Stimulated activated CD8-positive, alpha-beta memory T cell treated with anti-CD3 and anti-CD28 coated beads, Interleukin-7, amount 100 ng/mL, for 48 hours (primary cell): ENCODE data around the gene GRIP2.

Experiments used
- DNase-seq, 2 donors: peaks; one replicate each; pipeline ENCODE4 v3.0.0-alpha.2; 2020; ENCODE audit warnings: low read depth in 1 of 2; ENCODE audit errors: extremely low read depth in 1 of 2

Gene GRIP2

GRCh38 chr3:14541646-14542045 is 1.5 kb upstream of the GRIP2 start:
- DNase-seq = no peak

DNA sequence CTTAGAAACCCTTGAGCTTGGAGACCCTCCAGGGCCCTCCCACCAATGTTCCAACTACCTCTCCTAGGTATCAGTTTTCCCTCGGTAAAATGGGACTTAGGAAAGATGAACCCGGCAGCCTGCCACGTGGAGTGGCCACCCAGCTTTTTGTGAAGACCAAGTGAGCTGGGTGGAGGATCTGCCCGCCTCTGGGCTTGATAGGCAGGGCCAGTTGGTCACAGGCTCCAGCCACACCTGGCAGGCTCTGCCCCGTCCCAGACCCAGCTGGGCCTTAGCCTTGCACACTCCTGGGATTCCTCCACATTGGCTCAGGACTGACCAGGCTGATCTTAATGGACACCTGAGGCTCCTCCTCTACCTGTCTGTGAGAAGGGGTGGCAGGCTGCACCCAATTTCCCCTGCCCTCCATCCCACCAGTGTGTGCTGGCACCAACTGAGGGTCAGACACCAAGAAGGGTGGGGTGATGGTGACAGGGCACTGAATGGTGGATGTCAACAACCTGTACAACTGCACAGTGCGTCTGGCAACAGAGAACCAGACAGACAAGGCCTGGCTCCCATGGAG is 761 bp upstream of the GRIP2 start:
- no peak for DNase-seq

GRCh38 chr3:14539384-14539741 is 779 bp downstream of the GRIP2 start:
- no peak for DNase-seq

DNA sequence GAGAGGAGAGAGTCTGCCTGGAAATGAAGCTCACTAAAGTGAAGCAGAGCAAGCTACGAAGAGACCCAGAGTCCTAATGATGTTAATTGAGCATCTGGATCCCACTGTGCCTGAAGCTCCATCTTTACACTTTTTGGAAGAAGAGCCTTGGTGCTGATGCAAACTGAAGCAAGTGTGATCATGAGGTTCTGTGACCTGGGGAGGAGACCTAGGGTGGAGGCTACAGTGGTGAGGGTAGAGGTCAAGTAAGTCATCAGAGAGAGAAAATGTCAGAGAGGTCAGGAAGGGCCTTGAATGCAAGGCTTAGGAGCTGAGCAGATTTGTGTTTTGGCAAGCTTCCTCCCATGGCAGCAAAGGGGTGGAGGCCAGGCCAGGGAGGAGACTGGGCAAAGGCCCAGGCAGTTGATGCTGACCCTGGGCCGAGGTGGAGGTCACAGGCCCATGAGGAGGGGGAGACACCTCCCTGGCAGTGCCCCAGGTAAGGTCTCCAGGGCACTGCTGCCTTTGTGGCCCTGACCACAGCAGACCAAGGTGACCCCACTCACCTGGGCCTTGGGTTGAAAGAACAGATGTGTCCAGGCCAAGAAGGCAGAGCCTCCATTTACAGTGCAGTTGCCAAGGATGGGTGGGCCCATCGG is 1.6 kb downstream of the GRIP2 start:
- DNase-seq = no peak

DNA sequence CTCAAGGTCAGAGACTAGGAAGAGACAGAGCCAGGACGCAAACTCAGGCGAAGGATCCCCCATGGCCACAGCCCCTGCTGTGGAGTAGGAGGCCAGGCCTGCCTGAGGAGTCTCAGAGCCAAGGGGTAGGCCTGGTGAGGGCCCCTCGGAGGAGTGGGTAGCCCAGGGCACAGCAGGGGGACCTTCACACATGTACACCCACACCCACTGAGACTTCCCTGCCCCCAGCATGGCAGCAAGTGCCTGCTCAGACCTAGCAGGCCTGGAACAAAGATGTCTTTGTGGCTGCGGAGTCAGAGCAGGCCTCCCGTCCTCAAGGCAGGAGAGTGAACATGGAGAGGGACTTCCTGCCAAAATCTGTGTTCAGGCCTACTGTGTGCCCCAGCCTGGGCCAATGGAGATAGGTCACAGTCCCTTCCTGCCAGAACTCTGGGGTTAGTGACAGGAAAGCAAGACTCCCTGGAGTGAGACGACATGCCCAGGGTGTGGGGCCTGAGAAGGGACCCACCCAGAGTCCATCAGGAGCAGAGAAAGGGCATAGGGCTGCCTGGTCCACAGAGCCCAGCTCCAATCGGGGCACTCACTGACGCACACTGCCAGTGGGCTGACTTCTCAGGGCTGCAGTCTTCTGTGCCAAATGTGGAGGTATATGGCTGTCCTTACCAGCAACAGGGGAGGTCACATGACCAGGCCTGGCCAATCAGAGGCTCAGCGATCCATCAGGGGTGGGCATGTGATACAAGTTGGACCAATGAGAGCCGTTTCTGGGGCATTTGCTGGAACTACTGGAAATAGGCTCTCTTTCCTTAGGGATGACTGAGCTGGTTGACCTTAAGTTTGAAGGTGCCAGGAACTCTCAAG is 2.3 kb downstream of the GRIP2 start:
- no peak for DNase-seq

GRCh38 chr3:14536837-14537589 is 3.1 kb downstream of the GRIP2 start:
- DNase-seq = no peak

- DNase-seq = no peak
Observed at GRCh38 chr3:14536055-14536815, 3.9 kb downstream of the GRIP2 start.

- DNase-seq = no peak
Observed at GRCh38 chr3:14535616-14536015, 4.5 kb downstream of the GRIP2 start.

DNA sequence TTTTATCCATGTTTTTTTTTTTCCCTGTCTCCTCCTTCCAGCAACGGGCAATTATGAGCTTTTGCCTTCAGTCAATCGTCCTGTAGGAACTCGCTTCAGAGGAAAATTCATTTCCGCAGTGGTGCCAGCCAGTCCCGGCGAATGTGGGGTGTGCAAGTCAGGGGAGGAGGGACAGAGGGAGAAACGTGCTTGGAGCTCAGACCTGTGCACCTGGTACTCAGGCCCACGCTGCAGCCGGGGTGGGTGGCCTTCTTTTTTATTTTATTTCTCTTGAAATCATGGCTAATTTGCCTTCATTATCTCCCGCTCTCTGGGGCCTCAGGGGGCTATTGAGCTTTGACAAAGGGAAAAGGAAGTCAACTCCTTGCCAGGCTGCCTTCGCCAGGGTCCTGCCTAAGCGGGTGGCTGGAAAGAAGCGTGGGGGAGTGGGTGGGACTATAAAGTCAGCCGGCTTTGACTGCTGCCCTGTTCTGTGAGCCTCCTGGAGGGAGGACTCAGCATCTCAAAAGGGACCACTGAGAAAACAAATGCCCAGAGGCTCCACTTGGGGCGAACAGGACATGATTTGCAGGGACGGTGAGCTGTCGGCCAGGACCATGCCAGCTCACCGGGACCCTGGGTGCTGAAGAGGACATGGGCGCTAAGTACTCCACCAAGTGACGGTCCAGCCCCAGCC is 5.5 kb downstream of the GRIP2 start:
- DNase-seq = no peak

DNA sequence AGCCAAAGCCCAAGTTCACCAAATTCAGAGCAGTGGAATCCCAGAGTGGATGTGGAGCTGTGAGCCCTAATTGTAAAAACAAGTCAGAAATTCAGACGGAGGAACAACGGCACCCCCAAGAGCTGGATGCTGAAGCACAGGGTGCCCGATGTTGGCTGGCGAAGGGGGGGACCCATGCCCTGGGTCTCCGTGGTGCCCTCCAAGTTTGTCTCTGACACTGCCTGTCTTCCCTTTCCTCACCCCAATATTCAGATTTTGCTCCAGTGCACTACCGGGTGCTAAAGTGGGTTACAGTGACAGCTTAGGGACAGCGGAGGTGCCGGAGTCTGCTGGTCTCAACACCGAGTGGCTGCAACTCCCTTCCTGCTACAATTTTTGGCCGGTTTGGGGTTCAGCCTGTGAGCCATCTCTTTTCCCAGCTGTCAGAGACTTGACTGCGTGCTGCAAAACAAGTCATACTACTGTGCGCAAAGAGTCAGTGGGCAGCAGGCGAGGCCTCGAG is 6.6 kb downstream of the GRIP2 start:
- no peak for DNase-seq

DNA sequence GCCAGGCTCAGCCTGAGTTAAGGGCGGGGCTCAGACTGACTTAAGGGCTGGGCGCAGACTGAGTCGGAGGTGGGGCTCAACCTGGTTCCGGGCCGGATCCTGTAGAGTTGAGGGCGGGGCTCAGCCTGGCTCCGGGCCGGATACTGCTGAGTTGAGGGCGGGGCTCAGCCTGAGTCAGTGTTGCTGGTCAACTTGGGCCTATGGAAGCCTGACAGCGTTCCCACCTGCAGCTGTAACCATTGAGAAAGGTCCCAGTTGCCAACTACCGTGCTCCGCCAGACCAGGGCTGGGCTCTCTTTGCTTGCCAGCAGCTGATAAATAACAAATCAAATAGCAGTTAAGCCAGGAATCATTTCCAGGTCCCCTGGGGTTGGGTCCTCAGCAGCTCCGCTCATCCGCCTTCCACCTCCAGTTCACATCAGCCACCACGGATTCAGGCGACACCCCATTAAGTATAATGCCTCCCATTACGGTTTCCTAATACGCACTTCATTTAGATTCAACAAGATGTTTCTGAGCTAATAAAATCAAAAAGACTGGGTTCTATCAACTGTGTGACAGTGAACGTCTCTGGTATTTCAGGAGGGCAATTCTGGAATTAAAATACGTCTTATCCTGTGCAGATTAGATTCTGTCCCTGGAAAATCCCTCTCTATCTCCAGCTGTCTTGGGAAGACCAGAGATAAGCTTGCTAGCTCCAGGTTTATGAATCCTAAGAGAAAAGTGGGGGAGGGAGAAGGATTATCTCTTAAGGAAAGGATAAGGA is 7.3 kb downstream of the GRIP2 start:
- DNase-seq = no peak

- no peak for DNase-seq
Observed at GRCh38 chr3:14531856-14532395, 8.2 kb downstream of the GRIP2 start.

- DNase-seq = no peak
Observed at GRCh38 chr3:14528081-14528480, 12.1 kb downstream of the GRIP2 start.

DNA sequence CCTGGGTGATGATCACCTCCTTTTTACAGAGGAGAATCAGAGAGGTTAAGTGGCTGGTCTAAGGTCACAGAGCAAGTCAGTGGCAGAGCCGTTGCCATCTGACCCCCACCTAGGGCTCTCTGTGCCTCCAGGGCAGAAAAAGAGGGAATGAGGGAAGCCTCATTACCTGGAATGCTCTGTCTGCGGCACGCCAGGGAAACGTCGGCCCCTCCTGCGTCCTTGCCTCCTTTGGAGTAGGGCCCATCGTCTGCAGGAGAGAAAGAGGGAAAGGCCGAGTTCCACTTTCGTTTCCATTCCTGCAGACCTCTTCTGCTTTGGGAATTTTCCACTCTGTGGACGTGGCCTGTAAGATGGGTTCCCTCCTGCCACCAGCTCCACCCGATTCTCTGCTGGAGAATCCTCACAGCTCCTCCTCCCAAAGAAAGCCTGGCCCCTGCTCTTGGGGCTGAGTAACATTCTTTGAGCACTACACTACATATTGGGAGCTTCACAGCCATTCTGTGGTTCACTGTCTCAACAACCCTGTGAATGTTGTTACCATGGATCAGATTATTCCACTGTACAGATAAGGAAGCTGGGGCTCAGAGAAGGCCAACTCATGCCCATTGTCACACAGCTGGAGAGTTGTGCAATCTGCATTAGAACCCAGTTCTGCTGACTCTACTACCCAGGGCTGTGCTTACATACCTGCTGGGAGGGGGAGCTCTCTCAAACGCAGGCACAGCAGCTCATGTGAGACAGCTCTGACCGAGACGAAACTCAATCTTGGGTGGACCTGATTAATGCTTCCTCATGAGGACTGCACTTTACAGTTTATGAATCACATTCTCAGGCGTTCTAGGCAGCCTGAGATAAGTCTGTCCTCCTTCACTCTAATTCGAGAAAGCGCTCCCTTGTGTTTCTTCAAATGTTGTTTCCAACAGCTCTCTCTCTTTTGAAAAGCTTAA is 14.2 kb downstream of the GRIP2 start:
- DNase-seq = peak in 1 of 2 donors; percentile 11

GRCh38 chr3:14524920-14525660 is 15.1 kb downstream of the GRIP2 start:
- no peak for DNase-seq

- DNase-seq = no peak
Observed at GRCh38 chr3:14524311-14524711, 15.8 kb downstream of the GRIP2 start.

DNA sequence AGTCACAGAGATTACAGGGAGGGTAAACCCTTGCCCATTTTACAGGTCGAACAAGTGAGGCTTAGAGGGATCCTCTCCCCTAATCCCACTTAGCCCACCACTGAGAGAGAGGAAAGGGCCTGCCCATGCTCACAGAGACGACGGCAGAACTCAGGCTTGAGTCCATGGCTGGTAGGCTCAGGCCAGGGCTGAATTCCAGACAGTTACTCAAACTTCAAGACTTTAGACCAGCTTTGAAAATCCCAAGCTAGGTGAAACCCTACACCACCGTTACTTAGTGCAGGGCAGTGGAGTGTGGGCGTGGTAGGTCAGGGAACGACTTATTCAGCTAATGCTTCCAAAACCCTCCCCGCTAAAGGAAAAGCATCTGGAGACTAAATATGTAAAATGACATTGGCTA is 16.4 kb downstream of the GRIP2 start:
- no peak for DNase-seq
